Measurements from ENCODE around the gene PID1.
A peak's percentile ranks its signal among the peaks of the same experiment; 100 is the strongest.

PID1 gene

GRCh38 chr2:229282758-229283546 lies 11.9 kb upstream of the PID1 start:
- Histone ChIP-seq H3K4me3 (ENCODE audit: low read depth, low read length) (no peak overlapping the region), H3K27me3 (ENCODE audit: insufficient read depth, low read length) (no peaks in the 10 kb centered on the region), H3K4me1 (ENCODE audit: control insufficient read depth, insufficient read depth, low read length, unreplicated experiment) (peaks cover 12% of the 10 kb centered on the region), H3K79me2 (ENCODE audit: control insufficient read depth, insufficient read depth, low read length, unreplicated experiment) (no peaks in the 10 kb centered on the region), H2AFZ (ENCODE audit: low read length, unreplicated experiment) (no peak overlapping the region), H3K36me3 (ENCODE audit: insufficient read depth, low read length) (no peaks in the 10 kb centered on the region), H3K27ac (ENCODE audit: low read depth, low read length) (peak overlapping the region; percentile 93)

GRCh38 chr2:229279516-229279915 lies 8.4 kb upstream of the PID1 start:
- Histone ChIP-seq H3K79me2 (ENCODE audit: control insufficient read depth, insufficient read depth, low read length, unreplicated experiment) (no peaks in the 10 kb centered on the region), H2AFZ (ENCODE audit: low read length, unreplicated experiment) (no peak overlapping the region), H3K4me1 (ENCODE audit: control insufficient read depth, insufficient read depth, low read length, unreplicated experiment) (peaks cover 12% of the 10 kb centered on the region), H3K4me3 (ENCODE audit: low read depth, low read length) (no peak overlapping the region), H3K36me3 (ENCODE audit: insufficient read depth, low read length) (no peaks in the 10 kb centered on the region), H3K27ac (ENCODE audit: low read depth, low read length) (no peak overlapping the region), H3K27me3 (ENCODE audit: insufficient read depth, low read length) (no peaks in the 10 kb centered on the region)

- Histone ChIP-seq H3K4me1 (ENCODE audit: control insufficient read depth, insufficient read depth, low read length, unreplicated experiment) (peaks cover 3% of the 10 kb centered on the region), H2AFZ (ENCODE audit: low read length, unreplicated experiment) (no peak overlapping the region), H3K27ac (ENCODE audit: low read depth, low read length) (no peak overlapping the region), H3K79me2 (ENCODE audit: control insufficient read depth, insufficient read depth, low read length, unreplicated experiment) (peaks cover 2% of the 10 kb centered on the region), H3K27me3 (ENCODE audit: insufficient read depth, low read length) (no peaks in the 10 kb centered on the region), H3K36me3 (ENCODE audit: insufficient read depth, low read length) (no peaks in the 10 kb centered on the region), H3K4me3 (ENCODE audit: low read depth, low read length) (no peak overlapping the region)
Measured at GRCh38 chr2:229275506-229275905, 4.4 kb upstream of the PID1 start.

GRCh38 chr2:229273723-229274338 lies 2.7 kb upstream of the PID1 start:
- no peaks in the 10 kb centered on the region for H3K27me3 ChIP-seq (ENCODE audit: insufficient read depth, low read length)
- H3K36me3 ChIP-seq (ENCODE audit: insufficient read depth, low read length): no peaks in the 10 kb centered on the region
- no peak overlapping the region for H3K27ac ChIP-seq (ENCODE audit: low read depth, low read length)
- peaks cover 19% of the 10 kb centered on the region for H3K79me2 ChIP-seq (ENCODE audit: control insufficient read depth, insufficient read depth, low read length, unreplicated experiment)
- peak overlapping the region; percentile 65 for H3K4me3 ChIP-seq (ENCODE audit: low read depth, low read length)
- H3K4me1 ChIP-seq (ENCODE audit: control insufficient read depth, insufficient read depth, low read length, unreplicated experiment): peaks cover 19% of the 10 kb centered on the region
- H2AFZ ChIP-seq (ENCODE audit: low read length, unreplicated experiment): peak overlapping the region; percentile 58

- no peak overlapping the region for H3K27ac ChIP-seq (ENCODE audit: low read depth, low read length)
- H3K4me1 ChIP-seq (ENCODE audit: control insufficient read depth, insufficient read depth, low read length, unreplicated experiment): peaks cover 25% of the 10 kb centered on the region
- no peaks in the 10 kb centered on the region for H3K36me3 ChIP-seq (ENCODE audit: insufficient read depth, low read length)
- peak overlapping the region; percentile 58 for H2AFZ ChIP-seq (ENCODE audit: low read length, unreplicated experiment)
- H3K79me2 ChIP-seq (ENCODE audit: control insufficient read depth, insufficient read depth, low read length, unreplicated experiment): peaks cover 25% of the 10 kb centered on the region
- H3K27me3 ChIP-seq (ENCODE audit: insufficient read depth, low read length): no peaks in the 10 kb centered on the region
- H3K4me3 ChIP-seq (ENCODE audit: low read depth, low read length): peak overlapping the region; percentile 65
Measured at GRCh38 chr2:229273006-229273722, 2.1 kb upstream of the PID1 start.

GRCh38 chr2:229269941-229270340 lies 1.1 kb downstream of the PID1 start:
- no peaks in the 10 kb centered on the region for H3K36me3 ChIP-seq (ENCODE audit: insufficient read depth, low read length)
- H3K27ac ChIP-seq (ENCODE audit: low read depth, low read length): peak overlapping the region; percentile 28; the same call in 1 of the 2 replicates
- H3K4me1 ChIP-seq (ENCODE audit: control insufficient read depth, insufficient read depth, low read length, unreplicated experiment): peaks cover 34% of the 10 kb centered on the region
- peak overlapping the region; percentile 94 for H3K4me3 ChIP-seq (ENCODE audit: low read depth, low read length)
- peak overlapping the region; percentile 30 for H2AFZ ChIP-seq (ENCODE audit: low read length, unreplicated experiment)
- H3K27me3 ChIP-seq (ENCODE audit: insufficient read depth, low read length): no peaks in the 10 kb centered on the region
- H3K79me2 ChIP-seq (ENCODE audit: control insufficient read depth, insufficient read depth, low read length, unreplicated experiment): peaks cover 54% of the 10 kb centered on the region

- Histone ChIP-seq H3K4me3 (ENCODE audit: low read depth, low read length) (peak overlapping the region; percentile 94), H3K27ac (ENCODE audit: low read depth, low read length) (no peak overlapping the region), H3K4me1 (ENCODE audit: control insufficient read depth, insufficient read depth, low read length, unreplicated experiment) (peaks cover 34% of the 10 kb centered on the region), H3K36me3 (ENCODE audit: insufficient read depth, low read length) (no peaks in the 10 kb centered on the region), H3K27me3 (ENCODE audit: insufficient read depth, low read length) (no peaks in the 10 kb centered on the region), H2AFZ (ENCODE audit: low read length, unreplicated experiment) (no peak overlapping the region), H3K79me2 (ENCODE audit: control insufficient read depth, insufficient read depth, low read length, unreplicated experiment) (peaks cover 61% of the 10 kb centered on the region)
Measured at GRCh38 chr2:229269146-229269545, 1.9 kb downstream of the PID1 start.

GRCh38 chr2:229268626-229269025 lies 2.5 kb downstream of the PID1 start:
- no peaks in the 10 kb centered on the region for H3K27me3 ChIP-seq (ENCODE audit: insufficient read depth, low read length)
- peaks cover 65% of the 10 kb centered on the region for H3K79me2 ChIP-seq (ENCODE audit: control insufficient read depth, insufficient read depth, low read length, unreplicated experiment)
- no peak overlapping the region for H3K27ac ChIP-seq (ENCODE audit: low read depth, low read length)
- no peaks in the 10 kb centered on the region for H3K36me3 ChIP-seq (ENCODE audit: insufficient read depth, low read length)
- peak overlapping the region; percentile 94 for H3K4me3 ChIP-seq (ENCODE audit: low read depth, low read length)
- peaks cover 30% of the 10 kb centered on the region for H3K4me1 ChIP-seq (ENCODE audit: control insufficient read depth, insufficient read depth, low read length, unreplicated experiment)
- H2AFZ ChIP-seq (ENCODE audit: low read length, unreplicated experiment): peak overlapping the region; percentile 12

GRCh38 chr2:229267080-229267479 lies 4.0 kb downstream of the PID1 start:
- Histone ChIP-seq H3K4me1 (ENCODE audit: control insufficient read depth, insufficient read depth, low read length, unreplicated experiment) (peaks cover 30% of the 10 kb centered on the region), H3K27me3 (ENCODE audit: insufficient read depth, low read length) (no peaks in the 10 kb centered on the region), H3K27ac (ENCODE audit: low read depth, low read length) (no peak overlapping the region), H3K79me2 (ENCODE audit: control insufficient read depth, insufficient read depth, low read length, unreplicated experiment) (peaks cover 68% of the 10 kb centered on the region), H3K4me3 (ENCODE audit: low read depth, low read length) (peak overlapping the region; percentile 31; the same call in 1 of the 2 replicates), H3K36me3 (ENCODE audit: insufficient read depth, low read length) (peaks cover 12% of the 10 kb centered on the region; the same call in 1 of the 2 replicates), H2AFZ (ENCODE audit: low read length, unreplicated experiment) (no peak overlapping the region)

- Histone ChIP-seq H3K4me3 (ENCODE audit: low read depth, low read length) (no peak overlapping the region), H3K27me3 (ENCODE audit: insufficient read depth, low read length) (no peaks in the 10 kb centered on the region), H3K27ac (ENCODE audit: low read depth, low read length) (no peak overlapping the region), H3K79me2 (ENCODE audit: control insufficient read depth, insufficient read depth, low read length, unreplicated experiment) (peaks cover 68% of the 10 kb centered on the region), H2AFZ (ENCODE audit: low read length, unreplicated experiment) (no peak overlapping the region), H3K36me3 (ENCODE audit: insufficient read depth, low read length) (peaks cover 25% of the 10 kb centered on the region; the same call in 1 of the 2 replicates), H3K4me1 (ENCODE audit: control insufficient read depth, insufficient read depth, low read length, unreplicated experiment) (peaks cover 30% of the 10 kb centered on the region)
Measured at GRCh38 chr2:229265727-229266126, 5.4 kb downstream of the PID1 start.

All from ACC112 (cell line).